GM18519 (cell line): Measurements from ENCODE around the gene MILR1.
A peak's percentile ranks its signal among the peaks of the same experiment; 100 is the strongest.
"Not testable (repeated sequence)": the region's sequence is repeated elsewhere in the genome, so short reads cannot be mapped to it uniquely, and the experiment has no call there.

Source experiments
- ATAC-seq: cut with Tn5 transposase; IDR thresholded peaks from one replicate; pipeline ENCODE4 v1.9.1; 2021; ENCODE audit warnings: mild to moderate bottlenecking, moderate library complexity; ENCODE audit not compliant: unreplicated experiment, low FRiP score

MILR1 gene

GRCh38 chr17:64426596-64426995, 22.3 kb upstream of the MILR1 start:
- no peak for ATAC-seq

GRCh38 chr17:64428406-64428805, 20.5 kb upstream of the MILR1 start:
- no peak for ATAC-seq

- ATAC-seq, result not testable (repeated sequence)
Observed at GRCh38 chr17:64430036-64430435, 18.9 kb upstream of the MILR1 start.

GRCh38 chr17:64431534-64431933, 17.4 kb upstream of the MILR1 start:
- no peak for ATAC-seq

- no peak for ATAC-seq
Observed at GRCh38 chr17:64437944-64438525, 10.9 kb upstream of the MILR1 start.

- not testable (repeated sequence) for ATAC-seq
Observed at GRCh38 chr17:64439521-64439920, 9.4 kb upstream of the MILR1 start.

GRCh38 chr17:64439956-64440355, 9.0 kb upstream of the MILR1 start:
- ATAC-seq, result no peak

GRCh38 chr17:64441772-64442540, 7.0 kb upstream of the MILR1 start:
- no peak for ATAC-seq

GRCh38 chr17:64442541-64442971, 6.4 kb upstream of the MILR1 start:
- no peak for ATAC-seq

- ATAC-seq, result no peak
Observed at GRCh38 chr17:64443086-64443760, 5.7 kb upstream of the MILR1 start.

- ATAC-seq, result no peak
Observed at GRCh38 chr17:64447526-64447925, 1.4 kb upstream of the MILR1 start.

GRCh38 chr17:64449545-64449944, 630 bp downstream of the MILR1 start:
- no peak for ATAC-seq

GRCh38 chr17:64455993-64456885, 7.3 kb downstream of the MILR1 start:
- peak; percentile 58 for ATAC-seq

- no peak for ATAC-seq
Observed at GRCh38 chr17:64457156-64457555, 8.2 kb downstream of the MILR1 start.

- no peak for ATAC-seq
Observed at GRCh38 chr17:64458756-64459155, 9.8 kb downstream of the MILR1 start.

GRCh38 chr17:64459284-64459747, 10.4 kb downstream of the MILR1 start:
- ATAC-seq, result no peak

GRCh38 chr17:64459818-64460217, 10.9 kb downstream of the MILR1 start:
- ATAC-seq, result not testable (repeated sequence)

- ATAC-seq, result no peak
Observed at GRCh38 chr17:64460955-64461354, 12.0 kb downstream of the MILR1 start.

GRCh38 chr17:64461788-64462187, 12.9 kb downstream of the MILR1 start:
- ATAC-seq, result no peak

GRCh38 chr17:64466019-64466735, 17.3 kb downstream of the MILR1 start:
- no peak for ATAC-seq
